GM15510 (cell line): ENCODE results near the gene RHOBTB1.

Experiments
- POLR2A ChIP-seq: IDR thresholded peaks from 3 replicates; pipeline ENCODE4 v1.6.1; 2011; ENCODE audit warnings: borderline replicate concordance; ENCODE audit not compliant: insufficient read length; ENCODE audit errors: extremely low read depth

Gene RHOBTB1

DNA sequence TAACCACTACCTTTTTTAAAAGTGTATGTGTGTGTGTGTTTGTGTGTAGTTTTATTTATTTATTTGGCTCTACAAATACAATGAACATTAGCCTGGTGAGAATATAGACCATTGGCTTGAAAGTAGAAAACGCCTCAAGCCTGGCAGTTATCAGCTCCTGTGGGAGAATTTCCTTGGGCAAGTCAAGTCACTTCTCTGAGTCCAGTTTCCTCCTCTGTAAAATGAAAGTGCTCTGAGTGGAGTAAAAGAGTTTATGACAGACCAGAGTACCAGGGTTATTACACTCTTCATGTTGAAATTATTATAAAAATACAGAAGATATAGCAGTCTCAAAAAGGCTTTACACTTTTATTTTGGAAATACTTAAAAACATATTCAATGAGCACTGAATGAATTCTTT lies 10.1 kb upstream of the RHOBTB1 start:
- TF ChIP-seq POLR2A = no peak

DNA sequence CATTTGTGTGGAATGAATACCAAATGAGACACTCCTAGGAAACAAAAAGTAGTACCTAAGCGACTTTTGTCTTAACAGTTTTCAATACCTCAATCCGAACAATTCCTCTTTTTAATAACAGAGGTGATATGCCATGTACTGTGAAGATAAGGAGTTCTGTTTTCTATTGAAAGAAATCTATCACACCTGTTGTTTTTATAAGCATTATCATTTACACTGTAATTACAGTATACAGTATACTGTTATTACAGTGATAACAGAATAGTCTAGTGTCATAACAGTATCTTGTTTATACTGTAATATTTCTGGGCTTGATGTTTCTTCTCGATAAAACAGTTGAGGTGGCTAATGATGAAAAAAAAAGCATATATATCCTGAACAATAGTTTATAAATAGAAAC lies 9.4 kb upstream of the RHOBTB1 start:
- TF ChIP-seq POLR2A = no peak

GRCh38 chr10:60952846-60953220 lies 8.8 kb upstream of the RHOBTB1 start:
- no peak for TF ChIP-seq POLR2A

DNA sequence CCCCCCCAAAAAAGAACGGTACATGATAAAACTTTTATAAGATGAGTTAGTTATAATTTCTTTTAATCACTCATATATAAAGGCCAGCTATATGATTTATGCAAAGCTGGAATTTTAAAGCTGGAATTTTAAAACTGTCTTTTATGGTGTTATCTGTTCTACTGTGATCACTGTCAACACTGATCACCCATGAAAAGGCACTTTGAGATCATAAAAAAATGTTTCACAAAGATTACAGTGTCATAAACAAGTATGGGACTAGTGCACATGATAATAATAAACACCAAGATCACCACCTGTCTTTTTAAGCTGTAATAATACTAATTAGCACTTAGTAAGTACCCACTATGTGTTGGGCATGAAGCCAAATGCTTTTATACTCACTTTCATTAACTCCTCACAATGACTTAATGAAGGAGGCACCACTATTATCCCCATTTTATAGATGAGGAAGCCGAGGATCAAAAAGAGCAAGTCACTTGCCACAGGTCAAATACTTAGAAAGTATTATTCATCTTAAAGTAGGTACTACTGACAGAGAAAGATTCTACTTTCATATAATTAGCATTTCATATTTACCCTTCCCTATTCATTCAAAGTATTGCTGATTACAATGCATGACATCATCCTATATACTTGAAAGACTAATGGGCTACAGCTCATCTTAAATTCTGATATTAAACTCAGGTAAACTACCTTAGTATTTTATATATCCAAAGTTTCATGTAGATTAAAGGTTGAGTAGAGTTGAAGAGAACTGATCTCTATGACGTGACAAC lies 8.3 kb upstream of the RHOBTB1 start:
- TF ChIP-seq POLR2A = no peak

DNA sequence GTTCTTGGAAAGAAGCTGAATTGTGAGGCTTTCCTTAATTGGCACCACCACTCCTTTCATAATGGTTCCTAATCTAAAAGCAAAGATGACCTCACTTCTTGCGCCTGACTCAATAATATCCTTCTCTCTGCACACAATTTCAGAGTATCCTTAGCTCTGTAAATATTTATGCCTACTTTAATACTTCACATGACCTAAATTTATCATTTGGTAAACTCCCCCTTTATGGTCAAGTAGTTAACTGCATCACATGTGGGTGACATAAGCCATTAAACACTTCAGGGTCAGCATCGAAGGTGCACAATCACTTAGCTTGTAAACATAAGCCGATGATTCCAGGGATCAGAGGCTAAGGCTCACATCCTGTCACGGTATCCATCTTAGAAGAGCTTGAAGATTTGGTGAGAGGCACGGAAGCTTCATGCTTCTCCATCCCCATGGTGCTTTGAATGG lies 7.3 kb upstream of the RHOBTB1 start:
- TF ChIP-seq POLR2A = no peak

DNA sequence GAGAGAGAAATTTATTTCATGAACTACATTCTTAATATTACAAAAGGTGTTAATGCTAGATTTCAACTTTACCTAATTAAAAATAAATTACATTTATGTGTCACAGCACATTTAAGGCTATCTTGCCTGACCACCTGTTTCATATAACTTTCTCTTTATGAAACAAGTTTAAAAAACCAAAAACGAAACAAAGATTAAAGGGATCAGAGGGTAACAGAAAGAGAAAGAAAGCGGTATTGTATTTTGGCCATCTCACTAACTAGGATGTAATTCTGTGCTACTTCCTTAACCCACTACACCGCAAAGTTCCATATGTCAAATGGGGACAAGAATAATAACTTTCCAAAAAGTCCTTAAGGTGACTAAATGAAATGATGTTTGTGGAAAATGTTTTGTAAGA lies 6.3 kb upstream of the RHOBTB1 start:
- no peak for TF ChIP-seq POLR2A

GRCh38 chr10:60948851-60949250 lies 4.9 kb upstream of the RHOBTB1 start:
- no peak for TF ChIP-seq POLR2A

DNA sequence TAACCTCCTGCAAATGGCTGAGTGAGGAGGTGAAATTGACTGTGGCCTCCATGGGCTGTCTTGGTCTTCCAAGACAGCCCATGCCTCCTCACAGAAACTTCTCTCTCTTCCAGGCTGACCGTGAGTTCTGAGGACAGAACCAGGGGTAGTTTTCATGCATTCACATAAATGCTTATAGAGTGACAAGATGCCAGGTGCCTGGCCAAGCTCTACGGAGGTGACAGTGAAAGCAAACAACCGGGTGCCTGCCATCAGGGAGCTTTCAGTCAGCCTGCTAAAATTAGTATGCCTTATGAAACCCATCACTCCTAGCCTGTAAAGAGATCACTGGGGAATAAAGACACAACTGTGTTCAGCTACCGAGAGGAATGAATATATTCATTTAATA lies 919 bp upstream of the RHOBTB1 start:
- TF ChIP-seq POLR2A = no peak

DNA sequence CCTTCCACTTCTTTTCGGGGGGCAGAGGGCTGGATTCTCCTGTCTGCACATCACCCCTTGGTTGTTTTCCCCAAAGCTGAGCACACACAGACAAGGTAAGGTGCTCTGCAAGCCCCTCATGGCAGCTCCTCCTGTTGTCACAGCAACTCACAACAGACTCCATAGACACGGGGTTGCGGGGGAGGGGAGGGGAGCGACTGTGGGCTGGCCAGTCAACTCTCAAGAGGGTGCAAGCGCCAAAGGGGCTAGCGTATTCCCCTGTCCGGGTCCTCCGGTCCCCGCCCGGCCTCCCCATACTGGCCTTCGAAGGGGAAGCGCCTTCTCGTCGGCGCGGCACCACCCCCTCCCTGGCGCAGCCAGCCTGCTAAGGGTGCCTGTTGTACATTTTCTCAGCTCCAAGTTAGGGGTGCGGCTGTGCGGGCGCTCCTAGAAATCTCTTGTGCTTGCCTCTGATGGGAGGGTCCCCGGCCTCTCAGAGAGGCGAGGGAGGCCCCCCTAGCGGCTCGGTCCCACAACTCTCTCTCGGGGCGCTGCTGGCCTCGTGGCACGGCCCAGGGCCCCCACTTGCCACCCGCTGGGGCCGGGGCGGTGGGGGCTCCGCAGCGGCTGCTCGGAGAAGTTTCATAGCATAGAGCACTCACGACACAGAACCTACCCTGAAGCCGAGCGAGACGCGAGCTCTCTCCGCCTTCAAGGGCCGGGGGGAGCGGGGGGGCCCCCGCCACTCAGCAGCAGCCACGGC lies 498 bp downstream of the RHOBTB1 start:
- no peak for TF ChIP-seq POLR2A

GRCh38 chr10:60942788-60943315 lies 1.1 kb downstream of the RHOBTB1 start:
- TF ChIP-seq POLR2A = no peak

GRCh38 chr10:60942134-60942787 lies 1.7 kb downstream of the RHOBTB1 start:
- no peak for TF ChIP-seq POLR2A

- TF ChIP-seq POLR2A = no peak
Measured at GRCh38 chr10:60940446-60940845, 3.5 kb downstream of the RHOBTB1 start.

- no peak for TF ChIP-seq POLR2A
Measured at GRCh38 chr10:60937784-60938654, 6.0 kb downstream of the RHOBTB1 start.

GRCh38 chr10:60937022-60937421 lies 7.0 kb downstream of the RHOBTB1 start:
- TF ChIP-seq POLR2A = no peak
